Measurements from ENCODE around the gene PGD.

- TF ChIP-seq CTCF (IDR thresholded peaks at IDR 0.05 in 8 of 11, conservative IDR thresholded peaks at IDR 0.05 in 3 of 11) (no peak), POLR2AphosphoS5 (IDR thresholded peaks at IDR 0.05) (no peak), POLR2A (IDR thresholded peaks at IDR 0.05) (no peak)
Observed at GRCh38 chr1:10428984-10429383, 30.1 kb downstream of the PGD start.
